Panc1 (cell line): ENCODE data around the gene IGF1R. TPM values are rescaled to one million over a fixed set of nuclear protein-coding genes. Genes with fewer than 3 reads are reported as not detected.

Experiments used
- ATAC-seq: fragments of 200-7000 bp; cut with Tn5 transposase; 2 replicates; pipeline ENCODE4 v1.9.1; 2020; ENCODE audit warnings: mild to moderate bottlenecking, moderate library complexity
- BruUV-seq: library from RNA; stranded (reverse); fragments of 400-500 nt; replicated peaks from 2 replicates; lab custom pipeline; 2021; lab: Mats Ljungman, UMichigan
- CTCF ChIA-PET: fragments of 300-600 bp; sonication (Branson Sonifier 250); formaldehyde crosslinking; loops from one replicate; lab custom pipeline; 2022; ENCODE audit warnings: antibody characterized with exemption; lab: Charles Lee
- POLR2A ChIA-PET: fragments of 300-600 bp; sonication (Branson Sonifier 250); formaldehyde crosslinking; loops from one replicate; lab custom pipeline; 2022; ENCODE audit warnings: antibody characterized with exemption; lab: Charles Lee
- DNase-seq: peaks from one replicate; pipeline ENCODE4 v3.0.0-alpha.2; 2010; ENCODE audit warnings: low read depth, low spot score
- H3K27ac ChIP-seq: 2 replicates; pipeline ENCODE4 v1.5.1; 2011; ENCODE audit warnings: mild to moderate bottlenecking, low read length, inconsistent platforms
- H3K27me3 ChIP-seq: fragments of 200-500 bp; sonication (Bioruptor generic); 2 replicates; pipeline ENCODE4 v1.6.0; 2014; ENCODE audit warnings: low read length, inconsistent platforms; ENCODE audit not compliant: control insufficient read depth, insufficient read depth
- H3K36me3 ChIP-seq: fragments of 200-500 bp; sonication (Bioruptor generic); 2 replicates; pipeline ENCODE4 v1.5.1; 2014; ENCODE audit warnings: inconsistent platforms, mild to moderate bottlenecking, low read length, moderate library complexity; ENCODE audit not compliant: control insufficient read depth, insufficient read depth
- H3K4me1 ChIP-seq: 2 replicates; pipeline ENCODE4 v1.5.1; 2011; ENCODE audit warnings: inconsistent platforms, mild to moderate bottlenecking, low read length, moderate library complexity; ENCODE audit not compliant: control insufficient read depth, insufficient read depth
- H3K4me3 ChIP-seq, 2 experiments: 2 replicates each; pipeline ENCODE4 v1.5.1; 2011 to 2012; ENCODE audit warnings: low read depth in 2 of 2, low read length in 2 of 2, mild to moderate bottlenecking in 2 of 2, inconsistent platforms in 1 of 2, moderate library complexity in 1 of 2
- H3K9me3 ChIP-seq: fragments of 200-500 bp; sonication (Bioruptor generic); 2 replicates; pipeline ENCODE4 v1.5.1; 2014; ENCODE audit warnings: low read depth, mild to moderate bottlenecking, inconsistent platforms, low read length, moderate library complexity; ENCODE audit not compliant: control insufficient read depth, insufficient read depth
- POLR2AphosphoS5 ChIP-seq: IDR thresholded peaks from 2 replicates; pipeline ENCODE4 v1.6.1; 2012; ENCODE audit warnings: mild to moderate bottlenecking, low read depth, low read length, moderate library complexity
- SIN3A ChIP-seq: IDR thresholded peaks from 2 replicates; pipeline ENCODE4 v1.6.1; 2012; ENCODE audit warnings: low read depth, mild to moderate bottlenecking, low read length, moderate library complexity, borderline replicate concordance; ENCODE audit not compliant: insufficient read depth
- TCF7L2 ChIP-seq: IDR thresholded peaks from 2 replicates; pipeline ENCODE4 v1.6.1; 2011; ENCODE audit warnings: mild to moderate bottlenecking, low read depth, low read length, inconsistent platforms
- in situ Hi-C: cut with HindIII; loops from 2 replicates; pipeline ENCODE4 v1.10.0; 2016; ENCODE audit warnings: low sequenced_read_pairs, low pct_unique_long_range_greater_than_20kb
- intact Hi-C: fragments of 100-400 bp; cut with micrococcal nuclease; formaldehyde crosslinking; loops from one replicate; pipeline ENCODE4 v1.10.0; 2022; ENCODE audit not compliant: unreplicated experiment
- total RNA-seq: library from RNA; stranded (reverse); gene quantifications from one replicate; pipeline ENCODE4 v1.2.1, GENCODE V29; 2021; ENCODE audit not compliant: unreplicated experiment
- TF ChIP-seq, protein P1 (sequence below): fragments of 450-650 bp; IDR thresholded peaks from 2 replicates; pipeline ENCODE4 v1.5.1; 2017; ENCODE audit warnings: mild to moderate bottlenecking
- TF ChIP-seq, protein P2 (sequence below), 2 experiments: IDR thresholded peaks; 2 replicates each; pipeline ENCODE4 v1.6.1; 2011 to 2012; ENCODE audit warnings: low read depth in 2 of 2, control low read depth in 1 of 2, low read length in 1 of 2, mild to moderate bottlenecking in 1 of 2, moderate library complexity in 1 of 2; ENCODE audit not compliant: insufficient read depth in 1 of 2

The IGF1R gene
- total RNA-seq, 1 experiment from 2014 or later, result 77.1 TPM

DNA sequence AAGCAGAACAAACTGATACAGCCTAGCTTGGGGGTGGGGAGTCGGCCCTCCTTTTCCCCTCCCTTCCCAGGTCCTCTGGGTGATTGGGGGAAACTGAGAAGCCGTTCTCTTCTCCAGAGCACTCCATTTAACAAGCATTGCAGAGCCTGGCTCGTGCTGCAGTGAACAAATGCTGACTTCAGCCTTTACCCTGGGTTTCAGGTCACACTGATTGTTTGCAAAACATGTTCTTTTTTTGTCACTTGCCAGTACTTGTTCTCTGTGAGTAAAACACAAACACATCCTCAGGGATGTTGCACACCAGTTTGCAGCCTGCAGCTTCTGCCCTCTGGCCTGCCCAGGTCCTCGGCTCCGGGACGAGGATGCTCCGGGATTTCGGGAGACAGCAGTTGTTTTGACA lies 226.4 kb downstream of the IGF1R start:
- no peak for ATAC-seq
- no peaks in the 10 kb centered on the region for H3K36me3 ChIP-seq
- POLR2A ChIA-PET, result no interaction called here
- 0 out of 4 replicates have a peak overlapping the region, but pooled peaks of 1 of the 2 experiments have one; percentile 18 for H3K4me3 ChIP-seq
- no peaks in the 10 kb centered on the region for H3K27me3 ChIP-seq
- TF ChIP-seq POLR2AphosphoS5, result no peak
- TF ChIP-seq SIN3A, result no peak
- TF ChIP-seq, protein P1, sequence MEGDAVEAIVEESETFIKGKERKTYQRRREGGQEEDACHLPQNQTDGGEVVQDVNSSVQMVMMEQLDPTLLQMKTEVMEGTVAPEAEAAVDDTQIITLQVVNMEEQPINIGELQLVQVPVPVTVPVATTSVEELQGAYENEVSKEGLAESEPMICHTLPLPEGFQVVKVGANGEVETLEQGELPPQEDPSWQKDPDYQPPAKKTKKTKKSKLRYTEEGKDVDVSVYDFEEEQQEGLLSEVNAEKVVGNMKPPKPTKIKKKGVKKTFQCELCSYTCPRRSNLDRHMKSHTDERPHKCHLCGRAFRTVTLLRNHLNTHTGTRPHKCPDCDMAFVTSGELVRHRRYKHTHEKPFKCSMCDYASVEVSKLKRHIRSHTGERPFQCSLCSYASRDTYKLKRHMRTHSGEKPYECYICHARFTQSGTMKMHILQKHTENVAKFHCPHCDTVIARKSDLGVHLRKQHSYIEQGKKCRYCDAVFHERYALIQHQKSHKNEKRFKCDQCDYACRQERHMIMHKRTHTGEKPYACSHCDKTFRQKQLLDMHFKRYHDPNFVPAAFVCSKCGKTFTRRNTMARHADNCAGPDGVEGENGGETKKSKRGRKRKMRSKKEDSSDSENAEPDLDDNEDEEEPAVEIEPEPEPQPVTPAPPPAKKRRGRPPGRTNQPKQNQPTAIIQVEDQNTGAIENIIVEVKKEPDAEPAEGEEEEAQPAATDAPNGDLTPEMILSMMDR, result no peak
- no peak for TF ChIP-seq TCF7L2
- TF ChIP-seq, protein P2, sequence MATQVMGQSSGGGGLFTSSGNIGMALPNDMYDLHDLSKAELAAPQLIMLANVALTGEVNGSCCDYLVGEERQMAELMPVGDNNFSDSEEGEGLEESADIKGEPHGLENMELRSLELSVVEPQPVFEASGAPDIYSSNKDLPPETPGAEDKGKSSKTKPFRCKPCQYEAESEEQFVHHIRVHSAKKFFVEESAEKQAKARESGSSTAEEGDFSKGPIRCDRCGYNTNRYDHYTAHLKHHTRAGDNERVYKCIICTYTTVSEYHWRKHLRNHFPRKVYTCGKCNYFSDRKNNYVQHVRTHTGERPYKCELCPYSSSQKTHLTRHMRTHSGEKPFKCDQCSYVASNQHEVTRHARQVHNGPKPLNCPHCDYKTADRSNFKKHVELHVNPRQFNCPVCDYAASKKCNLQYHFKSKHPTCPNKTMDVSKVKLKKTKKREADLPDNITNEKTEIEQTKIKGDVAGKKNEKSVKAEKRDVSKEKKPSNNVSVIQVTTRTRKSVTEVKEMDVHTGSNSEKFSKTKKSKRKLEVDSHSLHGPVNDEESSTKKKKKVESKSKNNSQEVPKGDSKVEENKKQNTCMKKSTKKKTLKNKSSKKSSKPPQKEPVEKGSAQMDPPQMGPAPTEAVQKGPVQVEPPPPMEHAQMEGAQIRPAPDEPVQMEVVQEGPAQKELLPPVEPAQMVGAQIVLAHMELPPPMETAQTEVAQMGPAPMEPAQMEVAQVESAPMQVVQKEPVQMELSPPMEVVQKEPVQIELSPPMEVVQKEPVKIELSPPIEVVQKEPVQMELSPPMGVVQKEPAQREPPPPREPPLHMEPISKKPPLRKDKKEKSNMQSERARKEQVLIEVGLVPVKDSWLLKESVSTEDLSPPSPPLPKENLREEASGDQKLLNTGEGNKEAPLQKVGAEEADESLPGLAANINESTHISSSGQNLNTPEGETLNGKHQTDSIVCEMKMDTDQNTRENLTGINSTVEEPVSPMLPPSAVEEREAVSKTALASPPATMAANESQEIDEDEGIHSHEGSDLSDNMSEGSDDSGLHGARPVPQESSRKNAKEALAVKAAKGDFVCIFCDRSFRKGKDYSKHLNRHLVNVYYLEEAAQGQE (IDR thresholded peaks at IDR 0.05; ENCODE audit: insufficient read depth in 1 of 2, low read depth in 2 of 2, low read length in 1 of 2), result no peak
- no TSS peak for BruUV-seq
- intact Hi-C loops, result no loop called here
- H3K4me1 ChIP-seq, result peaks cover 77% of the 10 kb centered on the region
- peak overlapping the region; percentile 93 for H3K27ac ChIP-seq
- DNase-seq, result no peak
- in situ Hi-C loops, result no loop called here
- no peaks in the 10 kb centered on the region for H3K9me3 ChIP-seq
- CTCF ChIA-PET, result interaction anchor here (0.7 kb wide), 1 partner anchor 202 kb away, joined by 3 read pairs; no protein-coding TSS in a partner anchor

DNA sequence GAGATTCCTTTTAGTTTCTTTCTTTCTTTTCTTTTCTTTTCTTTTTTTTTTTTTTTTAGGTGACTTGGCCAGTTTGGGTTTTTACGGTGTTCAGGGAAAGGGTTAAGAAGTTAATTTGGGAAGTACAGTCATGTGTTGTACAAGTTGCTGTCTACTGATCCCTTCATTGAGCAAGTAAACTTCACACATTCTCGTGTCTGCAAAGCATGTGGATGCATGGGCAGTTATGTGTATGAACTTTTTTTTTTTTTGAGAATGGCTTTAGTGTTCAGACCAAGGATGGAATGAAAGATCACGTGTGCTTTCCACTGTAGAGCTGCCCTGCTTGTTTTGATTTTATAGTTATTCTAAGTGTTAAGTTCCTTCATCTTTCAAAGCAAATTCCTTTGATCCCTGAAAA lies 227.0 kb downstream of the IGF1R start:
- BruUV-seq, result no TSS peak
- POLR2A ChIA-PET, result no interaction called here
- Histone ChIP-seq H3K9me3 (no peaks in the 10 kb centered on the region), H3K4me1 (peaks cover 74% of the 10 kb centered on the region), H3K36me3 (no peaks in the 10 kb centered on the region), H3K4me3 (no peak overlapping the region), H3K27ac (peak overlapping the region; percentile 93), H3K27me3 (no peaks in the 10 kb centered on the region)
- intact Hi-C loops (no loop called here), in situ Hi-C loops (no loop called here)
- TF ChIP-seq TCF7L2, result no peak
- TF ChIP-seq, protein P1, result no peak
- no peak for TF ChIP-seq POLR2AphosphoS5
- TF ChIP-seq, protein P2 (IDR thresholded peaks at IDR 0.05; ENCODE audit: insufficient read depth in 1 of 2, low read depth in 2 of 2, low read length in 1 of 2), result no peak
- no peak for TF ChIP-seq SIN3A
- ATAC-seq, result no peak
- CTCF ChIA-PET, result no interaction called here
- no peak for DNase-seq
